ENCODE results near the gene NANOS2. TPM values are rescaled to one million over a fixed set of nuclear protein-coding genes. Genes with fewer than 3 reads are reported as not detected.
A peak's percentile ranks its signal among the peaks of the same experiment; 100 is the strongest.

Gene NANOS2
- total and polyA plus RNA-seq, 2 of the 13 experiments (the other 11 are each of a cell fraction or from before 2014, with no cell fraction given) = not detected

GRCh38 chr19:45882652-45883585 is 31.7 kb downstream of the NANOS2 start (continued):
- TF ChIP-seq ZHX2 (IDR thresholded peaks at IDR 0.05; ENCODE audit: low read depth) = peak; percentile 40; the same call in 1 of the 2 replicates
- 0 out of 2 replicates have a peak, but pooled peaks have one; percentile 13 for TF ChIP-seq ZHX2 (CRISPR knock-in tag; IDR thresholded peaks at IDR 0.05; ENCODE audit: borderline replicate concordance)
- TF ChIP-seq MXD1 (CRISPR knock-in tag; IDR thresholded peaks at IDR 0.05) = no peak
- no peak for TF ChIP-seq NBN (conservative IDR thresholded peaks at IDR 0.05)
- TF ChIP-seq MZF1 (CRISPR knock-in tag; IDR thresholded peaks at IDR 0.05; ENCODE audit: borderline replicate concordance) = no peak; the same call in 1 of the 2 replicates
- no peak for TF ChIP-seq ATF5 (CRISPR knock-in tag; IDR thresholded peaks at IDR 0.05; ENCODE audit: low read depth)
- no peak; the same call in 1 of the 2 replicates for TF ChIP-seq RARG (CRISPR knock-in tag; IDR thresholded peaks at IDR 0.05; ENCODE audit: low read depth)
- TF ChIP-seq ZFX (CRISPR knock-in tag; IDR thresholded peaks at IDR 0.05; ENCODE audit: low read depth) = peak; percentile 85
- TF ChIP-seq HOXA7 (CRISPR knock-in tag; IDR thresholded peaks at IDR 0.05) = no peak
- TF ChIP-seq ZNF552 (CRISPR knock-in tag; IDR thresholded peaks at IDR 0.05; ENCODE audit: borderline replicate concordance) = no peak; the same call in 1 of the 2 replicates
- TF ChIP-seq ZFP91 (CRISPR knock-in tag; IDR thresholded peaks at IDR 0.05; ENCODE audit: borderline replicate concordance) = peak; percentile 33
- no peak for TF ChIP-seq NFATC3 (CRISPR knock-in tag; IDR thresholded peaks at IDR 0.05)
- TF ChIP-seq GATAD2A (CRISPR knock-in tag; IDR thresholded peaks at IDR 0.05) = peak; percentile 73
- TF ChIP-seq ZNF850 (CRISPR knock-in tag; conservative IDR thresholded peaks at IDR 0.05) = no peak
- TF ChIP-seq ZNF672 (CRISPR knock-in tag; IDR thresholded peaks at IDR 0.05) = 0 out of 2 replicates have a peak, but pooled peaks have one; percentile 57
- TF ChIP-seq, protein P1, sequence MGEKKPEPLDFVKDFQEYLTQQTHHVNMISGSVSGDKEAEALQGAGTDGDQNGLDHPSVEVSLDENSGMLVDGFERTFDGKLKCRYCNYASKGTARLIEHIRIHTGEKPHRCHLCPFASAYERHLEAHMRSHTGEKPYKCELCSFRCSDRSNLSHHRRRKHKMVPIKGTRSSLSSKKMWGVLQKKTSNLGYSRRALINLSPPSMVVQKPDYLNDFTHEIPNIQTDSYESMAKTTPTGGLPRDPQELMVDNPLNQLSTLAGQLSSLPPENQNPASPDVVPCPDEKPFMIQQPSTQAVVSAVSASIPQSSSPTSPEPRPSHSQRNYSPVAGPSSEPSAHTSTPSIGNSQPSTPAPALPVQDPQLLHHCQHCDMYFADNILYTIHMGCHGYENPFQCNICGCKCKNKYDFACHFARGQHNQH (CRISPR knock-in tag; IDR thresholded peaks at IDR 0.05) = peak; percentile 61
- TF ChIP-seq ZNF713 (CRISPR knock-in tag; IDR thresholded peaks at IDR 0.05) = peak; percentile 29; the same call in 1 of the 2 replicates
- TF ChIP-seq ZNF224 (CRISPR knock-in tag; IDR thresholded peaks at IDR 0.05) = peak; percentile 85; the same call in 1 of the 2 replicates
- peak; percentile 88; the same call in 1 of the 2 replicates for TF ChIP-seq ZNF724P (CRISPR knock-in tag; IDR thresholded peaks at IDR 0.05; ENCODE audit: borderline replicate concordance)

All from HepG2 (cell line).